HEK293 (cell line): ENCODE data around the gene FBXO40.

Experiments
- CTCF ChIA-PET: fragments of 350-600 bp; formaldehyde crosslinking; extraction: SDS; loops from one replicate; lab custom pipeline; 2021; ENCODE audit warnings: antibody characterized with exemption; lab: Yijun Ruan, JAX
- POLR2A ChIA-PET: fragments of 300-600 bp; formaldehyde crosslinking; extraction: SDS; loops from one replicate; lab custom pipeline; 2020; ENCODE audit warnings: antibody characterized with exemption, inconsistent platforms; lab: Yijun Ruan, JAX
- H3K27ac ChIP-seq: fragments of 200-500 bp; sonication (Bioruptor generic); 2 replicates; pipeline ENCODE4 v1.5.1; 2014; ENCODE audit warnings: low read depth, low read length, control low read depth, inconsistent platforms; ENCODE audit errors: extremely low read depth
- H3K36me3 ChIP-seq, 2 experiments: fragments of 200-500 bp in 1 of 2; sonication (Bioruptor generic) in 1 of 2; 1 replicate in 1 of 2; 2 replicates in 1 of 2; pipeline ENCODE4 v1.5.1; 2014 to 2017; ENCODE audit warnings: inconsistent platforms in 2 of 2, low read length in 2 of 2; ENCODE audit not compliant: control insufficient read depth in 2 of 2, insufficient read depth in 1 of 2
- H3K4me1 ChIP-seq: fragments of 200-500 bp; sonication (Bioruptor generic); 2 replicates; pipeline ENCODE4 v1.5.1; 2014; ENCODE audit warnings: mild to moderate bottlenecking, low read length, inconsistent platforms; ENCODE audit not compliant: control insufficient read depth, insufficient read depth
- H3K4me3 ChIP-seq: 2 replicates; pipeline ENCODE4 v1.5.1; 2011; ENCODE audit warnings: low read depth, mild to moderate bottlenecking, control low read depth, low read length, moderate library complexity
- H3K9me3 ChIP-seq: fragments of 200-500 bp; sonication (Bioruptor generic); 2 replicates; pipeline ENCODE4 v1.5.1; 2014; ENCODE audit warnings: low read depth, low read length, inconsistent platforms; ENCODE audit not compliant: control insufficient read depth, insufficient read depth
- INSM2 ChIP-seq: fragments of 450-650 bp; formaldehyde crosslinking; IDR thresholded peaks from 2 replicates; pipeline ENCODE4 v1.5.1; 2016; ENCODE audit warnings: missing biosample characterization, missing genetic modification characterization
- OVOL3 ChIP-seq: fragments of 450-650 bp; formaldehyde crosslinking; IDR thresholded peaks from 2 replicates; pipeline ENCODE4 v1.5.1; 2016; ENCODE audit warnings: missing biosample characterization, missing genetic modification characterization
- SALL2 ChIP-seq: fragments of 450-650 bp; formaldehyde crosslinking; IDR thresholded peaks from 2 replicates; pipeline ENCODE4 v1.5.0; 2017; ENCODE audit warnings: missing biosample characterization, mild to moderate bottlenecking, missing genetic modification characterization, borderline replicate concordance
- SCRT2 ChIP-seq: fragments of 450-650 bp; formaldehyde crosslinking; IDR thresholded peaks from 2 replicates; pipeline ENCODE4 v1.5.1; 2016; ENCODE audit warnings: missing biosample characterization, missing genetic modification characterization
- SP3 ChIP-seq: fragments of 450-650 bp; formaldehyde crosslinking; IDR thresholded peaks from 2 replicates; pipeline ENCODE4 v1.5.1; 2016; ENCODE audit warnings: missing biosample characterization, missing genetic modification characterization
- YY1 ChIP-seq: fragments of 450-650 bp; formaldehyde crosslinking; IDR thresholded peaks from 2 replicates; pipeline ENCODE4 v1.5.1; 2018; ENCODE audit warnings: missing biosample characterization, missing genetic modification characterization
- ZBTB11 ChIP-seq: fragments of 450-650 bp; formaldehyde crosslinking; conservative IDR thresholded peaks from 2 replicates; pipeline ENCODE4 v1.5.1; 2016; ENCODE audit warnings: low read depth, missing biosample characterization, missing genetic modification characterization
- ZBTB17 ChIP-seq: fragments of 450-650 bp; formaldehyde crosslinking; IDR thresholded peaks from 2 replicates; pipeline ENCODE4 v1.5.1; 2016; ENCODE audit warnings: missing biosample characterization, missing genetic modification characterization
- ZBTB20 ChIP-seq: fragments of 450-650 bp; formaldehyde crosslinking; IDR thresholded peaks from 2 replicates; pipeline ENCODE4 v1.5.1; 2016; ENCODE audit warnings: missing biosample characterization, missing genetic modification characterization
- ZNF157 ChIP-seq: fragments of 450-650 bp; formaldehyde crosslinking; IDR thresholded peaks from 2 replicates; pipeline ENCODE4 v1.5.1; 2016; ENCODE audit warnings: missing biosample characterization, missing genetic modification characterization
- ZNF274 ChIP-seq, 2 experiments: fragments of 200-500 bp in 1 of 2; fragments of 450-650 bp in 1 of 2; sonication (Bioruptor generic) in 1 of 2; formaldehyde crosslinking in 1 of 2; IDR thresholded peaks; 2 replicates each; pipeline versions ENCODE4 v1.5.1 to v1.6.1; 2014 to 2016; ENCODE audit warnings: borderline replicate concordance in 1 of 2, inconsistent platforms in 1 of 2, low read length in 1 of 2, missing biosample characterization in 1 of 2, missing genetic modification characterization in 1 of 2
- ZNF350 ChIP-seq: fragments of 450-650 bp; formaldehyde crosslinking; IDR thresholded peaks from 2 replicates; pipeline ENCODE4 v1.5.0; 2017; ENCODE audit warnings: missing biosample characterization, mild to moderate bottlenecking, missing genetic modification characterization
- ZNF366 ChIP-seq: fragments of 450-650 bp; formaldehyde crosslinking; conservative IDR thresholded peaks from 2 replicates; pipeline ENCODE4 v1.5.1; 2016; ENCODE audit warnings: missing biosample characterization, missing genetic modification characterization
- ZNF394 ChIP-seq: fragments of 450-650 bp; formaldehyde crosslinking; IDR thresholded peaks from 2 replicates; pipeline ENCODE4 v1.5.1; 2016; ENCODE audit warnings: missing biosample characterization, missing genetic modification characterization, mild to moderate bottlenecking, moderate library complexity, borderline replicate concordance
- ZNF692 ChIP-seq: fragments of 450-650 bp; formaldehyde crosslinking; IDR thresholded peaks from 2 replicates; pipeline ENCODE4 v1.5.1; 2016; ENCODE audit warnings: missing biosample characterization, missing genetic modification characterization
- ZNF76 ChIP-seq: fragments of 450-650 bp; formaldehyde crosslinking; IDR thresholded peaks from 2 replicates; pipeline ENCODE4; 2016; ENCODE audit warnings: low read depth, missing biosample characterization, missing genetic modification characterization, borderline replicate concordance
- ZXDB ChIP-seq: fragments of 450-650 bp; formaldehyde crosslinking; IDR thresholded peaks from 2 replicates; pipeline ENCODE4 v1.5.1; 2016; ENCODE audit warnings: missing biosample characterization, missing genetic modification characterization
- TF ChIP-seq, protein P1 (sequence below): fragments of 450-650 bp; formaldehyde crosslinking; IDR thresholded peaks from 2 replicates; pipeline ENCODE4 v1.5.1; 2016; ENCODE audit warnings: missing biosample characterization, missing genetic modification characterization, borderline replicate concordance

Gene FBXO40

DNA sequence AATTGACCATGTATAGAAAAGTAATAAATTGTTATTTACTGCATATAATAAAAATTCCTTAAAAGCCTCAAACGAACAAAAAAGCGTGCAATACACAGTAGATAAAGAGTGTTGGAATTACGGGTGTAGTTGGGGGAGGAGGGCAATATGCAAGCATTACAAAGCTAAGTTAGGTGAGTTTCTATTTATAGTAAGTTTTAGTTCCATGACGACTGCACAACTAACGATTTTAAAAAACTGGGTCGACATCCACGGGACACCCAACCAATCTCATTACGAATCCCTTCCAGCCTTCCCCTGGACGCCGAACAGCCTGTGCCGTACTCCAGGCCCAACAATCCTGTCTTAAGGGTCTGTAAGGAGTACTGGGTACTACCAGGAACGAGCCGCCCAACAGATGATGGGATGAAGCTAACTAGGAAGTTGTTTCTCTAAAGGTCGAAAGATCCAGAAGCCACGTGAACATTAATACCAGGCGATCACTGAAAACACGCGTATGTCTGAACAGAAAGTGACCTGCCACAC is 48.1 kb upstream of the FBXO40 start:
- TF ChIP-seq, protein P1, sequence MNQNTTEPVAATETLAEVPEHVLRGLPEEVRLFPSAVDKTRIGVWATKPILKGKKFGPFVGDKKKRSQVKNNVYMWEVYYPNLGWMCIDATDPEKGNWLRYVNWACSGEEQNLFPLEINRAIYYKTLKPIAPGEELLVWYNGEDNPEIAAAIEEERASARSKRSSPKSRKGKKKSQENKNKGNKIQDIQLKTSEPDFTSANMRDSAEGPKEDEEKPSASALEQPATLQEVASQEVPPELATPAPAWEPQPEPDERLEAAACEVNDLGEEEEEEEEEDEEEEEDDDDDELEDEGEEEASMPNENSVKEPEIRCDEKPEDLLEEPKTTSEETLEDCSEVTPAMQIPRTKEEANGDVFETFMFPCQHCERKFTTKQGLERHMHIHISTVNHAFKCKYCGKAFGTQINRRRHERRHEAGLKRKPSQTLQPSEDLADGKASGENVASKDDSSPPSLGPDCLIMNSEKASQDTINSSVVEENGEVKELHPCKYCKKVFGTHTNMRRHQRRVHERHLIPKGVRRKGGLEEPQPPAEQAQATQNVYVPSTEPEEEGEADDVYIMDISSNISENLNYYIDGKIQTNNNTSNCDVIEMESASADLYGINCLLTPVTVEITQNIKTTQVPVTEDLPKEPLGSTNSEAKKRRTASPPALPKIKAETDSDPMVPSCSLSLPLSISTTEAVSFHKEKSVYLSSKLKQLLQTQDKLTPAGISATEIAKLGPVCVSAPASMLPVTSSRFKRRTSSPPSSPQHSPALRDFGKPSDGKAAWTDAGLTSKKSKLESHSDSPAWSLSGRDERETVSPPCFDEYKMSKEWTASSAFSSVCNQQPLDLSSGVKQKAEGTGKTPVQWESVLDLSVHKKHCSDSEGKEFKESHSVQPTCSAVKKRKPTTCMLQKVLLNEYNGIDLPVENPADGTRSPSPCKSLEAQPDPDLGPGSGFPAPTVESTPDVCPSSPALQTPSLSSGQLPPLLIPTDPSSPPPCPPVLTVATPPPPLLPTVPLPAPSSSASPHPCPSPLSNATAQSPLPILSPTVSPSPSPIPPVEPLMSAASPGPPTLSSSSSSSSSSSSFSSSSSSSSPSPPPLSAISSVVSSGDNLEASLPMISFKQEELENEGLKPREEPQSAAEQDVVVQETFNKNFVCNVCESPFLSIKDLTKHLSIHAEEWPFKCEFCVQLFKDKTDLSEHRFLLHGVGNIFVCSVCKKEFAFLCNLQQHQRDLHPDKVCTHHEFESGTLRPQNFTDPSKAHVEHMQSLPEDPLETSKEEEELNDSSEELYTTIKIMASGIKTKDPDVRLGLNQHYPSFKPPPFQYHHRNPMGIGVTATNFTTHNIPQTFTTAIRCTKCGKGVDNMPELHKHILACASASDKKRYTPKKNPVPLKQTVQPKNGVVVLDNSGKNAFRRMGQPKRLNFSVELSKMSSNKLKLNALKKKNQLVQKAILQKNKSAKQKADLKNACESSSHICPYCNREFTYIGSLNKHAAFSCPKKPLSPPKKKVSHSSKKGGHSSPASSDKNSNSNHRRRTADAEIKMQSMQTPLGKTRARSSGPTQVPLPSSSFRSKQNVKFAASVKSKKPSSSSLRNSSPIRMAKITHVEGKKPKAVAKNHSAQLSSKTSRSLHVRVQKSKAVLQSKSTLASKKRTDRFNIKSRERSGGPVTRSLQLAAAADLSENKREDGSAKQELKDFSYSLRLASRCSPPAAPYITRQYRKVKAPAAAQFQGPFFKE (tag by site-specific recombination) = no peak
- no peaks in the 10 kb centered on the region for H3K4me1 ChIP-seq
- H3K9me3 ChIP-seq = no peaks in the 10 kb centered on the region
- peak overlapping the region; percentile 33; the same call in 1 of the 2 replicates for H3K27ac ChIP-seq
- CTCF ChIA-PET = interaction anchor here (0.6 to 1.5 kb wide), 2 partner anchors 556 to 979 kb away, joined by 3 to 6 read pairs; no protein-coding TSS in a partner anchor
- H3K36me3 ChIP-seq = peaks cover 29 to 37% of the 10 kb centered on the region in 2 experiments; a peak in 2 of 3 replicates
- POLR2A ChIA-PET = interaction anchor here (0.9 kb wide), 1 partner anchor 204 kb away, joined by 3 read pairs; no protein-coding TSS in a partner anchor
- peak overlapping the region; percentile 95 for H3K4me3 ChIP-seq

GRCh38 chr3:121545574-121546455 is 47.4 kb upstream of the FBXO40 start, which contains the start of gene POLQ:
Gene POLQ, minus strand, starts transcription at chr3:121545988. Its CDS starts 111 bp downstream, at chr3:121545877.
- ChIA-PET CTCF (interaction anchor here (0.9 to 1.9 kb wide), 6 partner anchors 15 to 715 kb away, joined by 3 to 14 read pairs (median 4); no protein-coding TSS in a partner anchor), POLR2A (interaction anchor here (0.9 to 1.3 kb wide), 2 partner anchors 203 to 870 kb away, joined by 3 read pairs; partner anchors contain the start of gene WDR5B)
- H3K36me3 ChIP-seq = peaks cover 26 to 32% of the 10 kb centered on the region in 2 experiments; a peak in 2 of 3 replicates
- peak within 1 kb of the TSS; percentile 33; the same call in 1 of the 2 replicates for H3K27ac ChIP-seq
- no peaks in the 10 kb centered on the region for H3K4me1 ChIP-seq
- no peaks in the 10 kb centered on the region for H3K9me3 ChIP-seq
- peak within 1 kb of the TSS; percentile 95 for H3K4me3 ChIP-seq
- no peak for TF ChIP-seq OVOL3 (tag by site-specific recombination)
- peak; percentile 82 for TF ChIP-seq ZBTB20 (tag by site-specific recombination)
- TF ChIP-seq YY1 = peak; percentile 61; the same call in 1 of the 2 replicates
- TF ChIP-seq ZXDB (tag by site-specific recombination) = peak; percentile 68
- TF ChIP-seq ZNF692 (tag by site-specific recombination) = no peak
- TF ChIP-seq ZNF394 = peak; percentile 67; the same call in 1 of the 2 replicates
- TF ChIP-seq SP3 (tag by site-specific recombination) = peak; percentile 61
- no peak for TF ChIP-seq ZNF274 (IDR thresholded peaks at IDR 0.05; ENCODE audit: low read length)
- no peak for TF ChIP-seq ZNF274 (tag by site-specific recombination; IDR thresholded peaks at IDR 0.05; ENCODE audit: borderline replicate concordance)
- TF ChIP-seq ZBTB17 (tag by site-specific recombination) = 0 out of 2 replicates have a peak, but pooled peaks have one; percentile 6
- no peak for TF ChIP-seq SALL2 (tag by site-specific recombination)
- no peak for TF ChIP-seq ZNF350
- peak; percentile 65 for TF ChIP-seq ZNF76 (tag by site-specific recombination)
- peak; percentile 83 for TF ChIP-seq ZNF366 (tag by site-specific recombination)
- TF ChIP-seq ZBTB11 (tag by site-specific recombination) = peak; percentile 57
- peak; percentile 57 for TF ChIP-seq SCRT2 (tag by site-specific recombination)
- no peak for TF ChIP-seq INSM2
- TF ChIP-seq ZNF157 = no peak
